Right forelimb (tissue), 1 donor: ENCODE results near the gene HCFC1R1.
A peak's percentile ranks its signal among the peaks of the same experiment; 100 is the strongest.

Experiments
- DNase-seq: peaks from one replicate; pipeline ENCODE4 v3.0.0-alpha.2; 2018

Gene HCFC1R1

DNA sequence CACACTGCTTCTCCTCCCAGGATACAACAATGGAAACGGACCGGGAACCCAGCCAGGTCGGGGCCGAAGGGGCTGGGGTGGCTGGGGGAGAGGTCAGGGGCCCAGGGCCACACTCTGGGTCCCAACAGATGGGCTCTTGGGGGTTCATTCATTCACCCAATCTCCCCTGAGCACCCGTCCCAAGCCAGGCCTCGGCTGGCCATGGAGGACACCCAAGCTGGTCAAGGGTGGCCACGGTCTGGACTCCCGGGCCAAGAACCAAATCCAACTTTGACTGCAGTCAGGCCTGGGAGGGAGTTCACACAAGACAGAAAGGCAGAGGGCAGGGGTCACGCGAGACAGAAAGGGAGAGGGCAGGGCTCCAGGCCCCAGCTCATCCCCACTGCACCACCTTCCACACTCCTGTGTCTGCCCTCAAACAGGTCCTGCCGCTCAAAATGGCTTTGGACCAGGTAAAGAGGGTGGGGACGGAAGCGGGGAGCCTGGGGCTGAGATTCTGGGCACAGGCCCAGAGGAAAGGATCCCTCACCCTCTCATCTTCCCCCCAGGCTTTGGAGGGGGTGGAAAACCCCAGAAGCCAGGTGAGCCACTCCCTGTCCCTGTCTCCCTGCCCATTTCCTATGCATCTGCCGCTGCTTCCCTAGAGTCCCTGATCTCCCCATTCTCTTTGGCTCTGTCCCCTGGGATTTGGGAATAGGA is 31.2 kb downstream of the HCFC1R1 start:
- no peak for DNase-seq

DNA sequence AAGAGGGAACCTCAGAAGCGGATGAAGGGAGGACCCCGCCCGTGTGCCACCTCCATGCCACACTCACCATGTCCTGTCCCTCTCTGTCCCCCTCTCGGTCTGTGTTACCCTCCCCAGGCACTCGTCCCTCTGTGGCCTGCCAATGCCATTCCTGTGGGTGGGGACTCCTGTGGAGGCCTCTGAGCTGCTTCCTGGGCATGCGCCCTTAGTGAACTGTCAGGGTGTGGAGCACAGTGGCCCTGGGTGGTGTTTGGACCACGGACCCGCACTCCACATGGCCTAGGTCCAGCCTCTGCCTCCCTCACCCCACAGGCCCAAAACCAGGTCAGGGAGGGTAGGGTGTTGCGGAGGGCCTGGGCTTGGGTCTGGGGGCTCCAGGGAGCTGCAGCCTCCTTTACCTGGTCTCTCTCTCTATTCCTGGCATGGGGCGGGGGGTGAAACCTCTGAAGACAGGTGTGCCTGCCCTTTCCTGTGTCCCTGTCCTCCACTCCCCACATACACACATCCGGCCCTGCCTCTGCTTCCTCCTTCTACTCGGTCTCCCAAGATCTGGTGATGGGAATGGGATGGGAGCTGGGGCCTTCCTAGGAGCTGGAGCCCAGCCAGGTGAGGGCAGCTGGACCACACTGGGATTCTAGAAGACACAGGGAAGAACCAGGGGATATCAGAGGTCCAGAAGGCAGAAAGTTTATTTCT is 32.0 kb downstream of the HCFC1R1 start:
- DNase-seq = no peak

DNA sequence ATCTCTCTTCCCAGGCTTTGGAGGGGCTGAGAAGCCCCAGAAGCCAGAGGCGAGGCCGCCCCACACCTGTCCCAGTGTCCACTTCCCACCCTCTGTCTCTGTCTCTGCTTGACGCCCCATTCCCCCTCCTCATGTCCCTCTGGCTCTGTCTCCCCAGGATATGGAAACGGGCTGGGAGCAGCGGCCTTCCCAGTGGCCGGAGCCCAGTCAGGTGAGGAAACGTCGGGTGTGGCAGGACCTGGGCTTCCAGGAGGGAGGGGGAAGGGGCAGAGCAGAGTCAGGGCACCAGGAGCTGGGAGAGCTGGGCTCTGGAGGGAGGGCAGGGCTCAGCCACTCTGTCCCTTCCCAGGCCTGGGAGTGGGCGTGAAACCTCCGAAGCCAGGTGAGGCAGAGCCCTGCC is 32.9 kb downstream of the HCFC1R1 start:
- DNase-seq = no peak

DNA sequence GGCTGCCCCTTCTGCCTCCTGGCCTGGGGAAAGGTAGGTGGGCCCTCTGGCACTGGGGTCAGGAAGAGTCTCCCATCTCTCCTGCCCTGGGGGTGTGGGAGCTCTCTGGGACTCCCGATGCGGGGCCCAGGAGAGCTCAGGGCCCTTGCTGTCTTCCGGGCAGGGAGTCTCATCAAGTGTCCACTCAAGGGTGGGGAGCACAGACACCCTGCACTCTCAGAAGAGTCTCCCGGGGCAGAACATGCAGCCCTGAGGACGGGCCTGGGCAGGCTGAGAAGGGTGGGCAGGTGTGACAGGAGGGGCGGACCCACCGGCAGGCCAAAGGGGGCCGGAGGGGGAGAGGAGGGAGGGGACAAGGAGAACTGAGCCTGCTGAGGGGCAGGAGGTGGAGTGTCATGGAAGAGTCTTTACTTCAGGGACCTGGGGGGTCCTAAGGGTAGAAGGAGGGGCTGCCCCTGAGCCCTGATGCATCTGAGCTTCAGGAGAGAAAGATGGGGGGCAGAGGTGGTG is 35.1 kb downstream of the HCFC1R1 start:
- DNase-seq = no peak

DNA sequence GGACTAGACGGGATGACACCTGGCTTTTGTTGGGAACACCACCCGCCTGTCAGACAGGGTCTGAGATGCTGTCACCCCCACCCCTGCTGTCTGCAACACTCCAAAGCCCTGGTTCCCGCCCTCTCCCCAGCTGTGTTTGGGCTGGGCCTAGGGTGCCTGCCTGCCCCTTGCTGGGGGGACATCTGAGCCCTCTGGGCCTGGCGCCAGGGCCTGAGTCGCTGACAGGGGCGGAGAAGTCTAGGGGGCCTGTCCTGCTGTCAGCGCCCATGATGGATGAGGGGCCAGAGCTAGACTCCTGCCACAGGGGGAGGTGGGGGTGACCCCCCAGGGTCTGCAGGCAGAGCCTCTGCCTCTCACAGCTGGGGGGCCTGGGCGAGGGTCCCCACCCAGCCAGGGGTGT is 35.9 kb downstream of the HCFC1R1 start:
- DNase-seq = peak; percentile 70

DNA sequence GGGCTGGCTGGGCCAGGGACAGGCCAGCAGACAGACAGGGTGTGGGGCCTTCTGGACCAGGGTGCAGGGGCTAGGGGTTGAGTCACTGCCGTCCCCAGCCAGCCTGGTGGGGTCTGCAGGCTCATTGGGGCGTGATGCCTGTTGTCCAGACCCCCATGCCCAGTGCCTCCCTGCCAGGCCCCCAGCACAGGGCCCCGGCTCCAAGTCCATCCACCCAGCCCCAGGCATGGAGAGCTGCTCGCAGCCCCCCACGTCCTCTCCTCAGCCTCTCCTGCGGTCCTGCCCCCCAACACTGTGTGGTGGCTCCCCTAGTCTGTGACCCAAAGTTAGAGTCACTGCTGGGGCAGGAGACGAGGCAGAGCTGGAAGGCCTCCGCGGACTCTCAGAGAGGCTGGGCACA is 36.5 kb downstream of the HCFC1R1 start:
- DNase-seq = no peak

DNA sequence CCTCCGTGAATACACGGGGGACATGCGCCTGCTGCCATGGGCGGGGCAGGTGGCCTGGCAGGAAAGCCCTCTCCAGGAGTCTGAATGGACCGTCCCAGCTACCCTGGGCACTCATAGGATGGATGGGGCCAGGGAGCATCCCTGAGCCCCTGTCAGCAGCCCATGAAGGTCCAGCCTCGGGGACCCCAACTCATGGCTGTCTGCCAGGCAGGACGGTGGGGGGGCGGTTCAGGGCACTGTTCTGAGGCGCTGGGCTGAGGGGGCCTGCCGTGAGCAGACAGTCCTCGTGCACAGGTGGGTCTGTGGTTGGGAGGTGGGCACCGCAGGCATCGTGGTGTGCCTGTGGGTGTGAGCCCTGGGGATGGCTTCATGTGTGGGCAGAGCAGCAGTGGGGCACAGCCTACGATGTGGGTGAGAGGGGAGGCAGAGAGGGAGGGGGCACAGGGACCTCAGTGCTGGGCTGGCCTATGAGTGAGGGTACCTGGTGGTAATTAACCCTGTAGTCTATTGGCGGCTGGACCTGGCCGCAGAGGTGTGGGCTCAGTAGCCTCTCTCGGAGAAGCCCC is 37.0 kb downstream of the HCFC1R1 start:
- DNase-seq = no peak

DNA sequence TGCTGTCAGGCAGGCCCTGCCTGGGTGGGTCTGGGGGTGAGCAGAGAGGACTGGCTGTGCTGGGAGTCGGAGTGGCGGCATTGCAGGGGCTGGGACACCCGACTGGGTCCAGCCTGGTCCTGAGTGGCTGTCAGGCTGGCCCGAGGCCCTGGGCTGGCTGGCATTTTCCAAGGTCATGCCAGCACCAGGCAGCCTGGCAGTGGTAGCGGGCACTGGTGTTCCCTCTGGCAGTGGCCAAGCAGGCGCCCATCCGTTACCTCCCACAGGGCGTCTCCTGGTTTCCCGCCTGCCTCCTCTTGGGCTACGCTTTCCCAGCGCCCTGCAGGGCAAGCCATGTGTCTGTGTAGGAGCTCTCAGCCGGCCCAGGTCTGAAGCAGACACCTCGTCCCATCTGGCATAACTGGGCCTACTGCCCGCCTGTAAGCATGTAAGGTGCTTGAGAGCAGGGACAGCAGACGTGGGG is 37.8 kb downstream of the HCFC1R1 start:
- no peak for DNase-seq

DNA sequence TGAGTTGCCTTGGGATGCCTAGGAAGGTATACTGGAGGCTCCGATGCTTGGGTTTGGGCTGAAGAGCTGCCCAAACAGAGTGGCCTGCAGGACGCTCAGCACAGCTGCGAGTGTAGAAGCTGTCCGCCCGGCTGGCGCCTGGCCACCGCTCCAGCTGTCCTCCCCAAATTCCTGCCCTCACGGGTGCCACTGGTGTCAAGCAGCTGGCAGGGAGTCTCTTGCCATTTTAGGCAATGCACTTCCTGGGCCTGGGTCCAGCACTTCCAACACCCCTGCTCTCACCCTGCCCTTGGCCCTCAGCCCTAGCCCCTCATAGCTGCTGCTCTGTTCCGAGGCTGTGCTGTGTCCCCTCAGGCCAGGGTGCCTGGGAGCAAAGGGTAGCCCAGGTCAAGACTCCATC is 38.3 kb downstream of the HCFC1R1 start:
- DNase-seq = peak; percentile 78

DNA sequence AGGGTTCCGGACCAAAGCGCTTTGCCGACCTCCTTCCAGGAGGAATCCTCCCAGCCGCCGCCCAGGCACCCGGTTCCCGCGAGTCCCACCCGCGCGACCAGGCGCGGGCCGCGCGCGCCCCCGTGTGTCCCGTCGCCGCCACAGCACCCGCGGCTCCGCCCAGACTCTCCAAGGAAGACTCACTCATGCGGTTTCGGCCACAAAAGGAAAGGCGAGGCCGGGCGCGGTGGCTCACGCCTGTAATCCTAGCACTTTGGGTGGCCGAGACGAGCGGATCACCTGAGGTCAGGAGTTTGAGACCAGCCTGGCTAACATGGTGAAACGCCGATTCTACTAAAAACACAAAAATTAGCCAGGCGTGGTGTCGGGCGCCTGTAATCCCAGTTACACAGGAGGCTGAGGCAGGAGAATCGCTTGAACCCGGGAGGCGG is 40.0 kb downstream of the HCFC1R1 start:
- peak; percentile 88 for DNase-seq

DNA sequence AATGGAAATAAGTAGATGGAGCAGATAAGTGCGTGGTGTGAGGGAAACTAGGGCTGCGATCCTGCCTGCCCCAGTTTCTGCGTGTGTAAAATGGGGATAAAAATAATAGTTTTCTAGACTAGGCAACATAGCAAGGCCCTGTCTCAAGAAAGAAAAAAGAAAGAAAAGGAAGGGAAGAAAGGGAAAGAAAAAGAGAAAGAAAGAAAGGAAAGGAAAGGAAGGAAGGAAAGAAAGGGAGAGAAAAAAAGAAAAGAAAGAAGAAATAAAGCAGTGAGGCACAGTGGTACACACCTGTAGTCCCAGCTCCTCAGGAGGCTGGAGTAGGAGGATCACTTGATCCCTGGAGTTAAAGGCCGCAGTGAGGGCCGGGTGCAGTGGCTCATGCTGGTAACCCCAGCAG is 41.3 kb downstream of the HCFC1R1 start:
- DNase-seq = no peak

DNA sequence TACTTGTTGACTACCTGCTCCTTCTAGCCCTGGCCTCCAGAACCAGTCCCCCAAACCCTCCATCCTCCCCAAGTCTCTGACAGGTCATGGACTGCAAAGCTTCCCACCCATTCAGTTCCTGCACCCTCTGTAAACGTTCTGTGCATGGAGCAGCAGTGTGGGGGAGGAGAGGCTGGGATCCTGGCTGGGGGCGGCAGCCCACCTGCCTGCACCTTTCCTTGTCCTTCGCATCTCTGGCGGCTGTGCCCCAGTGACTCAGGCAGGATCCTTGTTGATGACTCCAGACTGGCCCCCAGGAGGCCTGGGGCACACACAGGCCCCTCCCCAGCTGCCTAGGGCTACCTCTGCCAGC is 41.9 kb downstream of the HCFC1R1 start:
- no peak for DNase-seq

DNA sequence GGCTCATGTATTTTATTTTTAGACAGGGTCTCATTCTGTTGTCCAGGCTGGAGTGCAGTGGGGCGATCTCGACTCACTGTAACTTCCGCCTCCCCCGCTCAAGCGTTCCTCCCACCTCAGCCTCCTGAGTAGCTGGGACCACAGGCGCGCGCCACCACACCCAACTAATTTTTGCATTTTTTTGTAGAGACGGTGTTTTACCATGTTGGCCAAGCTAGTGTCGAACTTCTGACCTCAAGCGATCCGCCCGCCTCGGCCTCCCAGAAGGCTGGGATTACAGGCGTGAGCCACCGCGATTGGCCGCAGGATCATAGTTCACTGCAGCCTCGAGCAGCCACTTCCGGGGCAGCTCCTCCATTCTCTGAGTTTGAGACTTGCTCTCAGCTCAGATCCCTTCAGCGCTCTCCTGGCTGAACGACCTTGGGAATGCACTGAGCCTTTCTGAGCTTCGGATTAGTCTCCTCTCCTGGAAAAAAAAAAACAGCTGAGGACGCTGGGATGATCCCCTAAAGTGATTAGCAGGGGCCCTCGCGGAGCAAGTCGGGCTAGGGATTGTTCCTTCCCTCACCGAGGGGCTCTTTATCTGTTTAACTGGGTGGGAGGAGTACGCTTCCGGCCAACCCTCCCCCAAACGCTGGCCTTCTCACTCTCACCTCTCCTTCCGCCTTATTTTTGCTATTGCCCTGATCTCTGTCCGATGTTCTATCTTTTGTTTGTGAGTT is 42.4 kb downstream of the HCFC1R1 start:
- no peak for DNase-seq

DNA sequence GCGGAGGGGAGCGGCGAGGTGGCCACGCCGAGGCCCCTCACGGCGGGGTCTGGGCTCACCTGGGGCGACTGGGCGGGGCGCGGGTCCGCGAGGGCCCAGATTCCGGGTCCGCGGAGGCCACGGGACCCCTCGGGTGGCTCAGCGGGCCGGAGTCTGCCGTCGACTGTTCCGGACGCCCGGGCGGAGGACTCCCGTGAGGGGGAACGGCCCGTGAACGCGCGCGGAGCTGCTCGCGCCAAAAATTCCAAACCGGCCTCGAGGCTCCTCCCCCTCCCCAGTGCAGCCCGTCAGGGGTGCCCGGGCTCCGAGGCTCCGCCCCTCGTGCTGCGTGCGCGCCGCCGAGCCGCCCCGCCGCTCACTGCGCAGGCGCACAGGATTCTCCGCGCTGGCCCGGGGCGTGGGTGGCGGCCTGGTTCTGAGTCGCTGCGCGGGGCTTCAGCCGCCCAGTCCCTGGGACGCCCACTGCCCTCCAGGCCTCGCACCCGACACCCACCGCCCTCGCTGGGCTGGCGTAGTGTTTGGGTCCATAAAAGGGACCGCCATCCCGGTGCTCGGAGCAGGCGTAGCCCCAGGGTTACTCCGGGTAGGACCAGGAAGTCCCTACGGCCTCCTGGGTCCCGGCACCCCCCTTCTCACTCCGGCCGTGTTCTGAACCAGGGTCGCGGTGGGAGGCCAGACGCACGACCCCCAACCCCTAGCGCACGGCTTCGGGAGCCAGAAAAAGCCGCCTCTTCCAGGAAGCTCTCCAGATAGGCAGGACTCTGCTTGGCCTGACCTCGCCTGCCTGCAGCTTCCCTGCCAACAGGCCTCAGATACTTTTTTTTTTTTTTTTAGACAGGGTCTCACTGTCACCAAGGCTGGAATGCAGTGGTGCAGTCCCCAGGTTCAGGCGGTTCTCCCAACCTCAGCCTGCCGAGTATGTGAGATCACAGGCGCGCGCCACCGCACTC is 43.2 kb downstream of the HCFC1R1 start, which contains the start of gene PKMYT1:
TSS of gene PKMYT1 (minus strand) at position 220 of the 950 bp plus-strand sequence. CDS start 789 bp downstream, outside the sequence.
- peak; percentile 94 for DNase-seq

DNA sequence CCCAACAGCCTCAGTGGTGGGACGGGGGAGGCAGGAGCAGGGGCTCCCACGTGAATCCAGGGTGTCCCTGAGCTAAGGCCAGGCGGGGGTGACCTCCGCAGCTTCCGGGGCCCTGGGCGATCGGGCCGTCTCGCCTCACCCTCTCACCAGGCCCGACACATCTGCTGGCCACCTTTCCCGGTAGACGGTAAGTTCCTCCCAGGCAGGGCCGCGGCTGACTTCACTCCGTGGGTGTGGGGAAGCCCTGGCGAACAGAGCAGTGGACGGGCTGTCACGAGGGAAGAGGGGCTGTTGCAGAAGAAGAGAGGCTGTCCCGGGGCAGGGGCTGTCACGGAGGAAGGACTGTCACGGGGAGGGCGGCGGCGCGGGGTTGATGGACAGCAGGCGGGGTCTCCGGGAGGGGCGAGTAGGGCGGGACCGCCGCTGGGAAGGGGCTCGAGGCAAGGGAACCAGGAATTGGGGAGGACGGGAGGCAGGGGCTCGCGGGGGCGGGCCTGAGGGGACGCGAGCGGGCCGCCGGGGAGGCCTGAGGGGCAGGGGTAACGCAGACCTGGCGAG is 44.0 kb downstream of the HCFC1R1 start:
- DNase-seq = no peak

DNA sequence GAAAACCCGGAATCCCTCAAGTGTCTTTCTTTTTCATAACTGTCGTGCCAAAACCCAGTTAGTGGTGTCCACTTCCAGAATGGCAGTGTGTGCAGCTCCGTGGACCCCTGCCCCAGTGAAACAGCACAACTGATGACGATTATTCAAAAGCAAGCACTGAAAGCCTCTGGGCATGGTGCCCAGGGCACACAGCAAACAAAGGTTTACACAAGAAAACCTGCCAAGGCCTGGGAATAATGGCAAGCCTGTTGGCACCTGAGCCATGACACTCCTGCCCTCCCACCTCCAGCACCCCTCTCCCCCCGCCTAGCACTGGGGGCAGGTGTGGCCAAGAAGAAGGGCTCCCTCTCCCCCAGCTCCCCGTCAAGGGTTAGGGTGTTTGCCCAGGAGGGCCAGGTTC is 46.3 kb downstream of the HCFC1R1 start:
- no peak for DNase-seq

DNA sequence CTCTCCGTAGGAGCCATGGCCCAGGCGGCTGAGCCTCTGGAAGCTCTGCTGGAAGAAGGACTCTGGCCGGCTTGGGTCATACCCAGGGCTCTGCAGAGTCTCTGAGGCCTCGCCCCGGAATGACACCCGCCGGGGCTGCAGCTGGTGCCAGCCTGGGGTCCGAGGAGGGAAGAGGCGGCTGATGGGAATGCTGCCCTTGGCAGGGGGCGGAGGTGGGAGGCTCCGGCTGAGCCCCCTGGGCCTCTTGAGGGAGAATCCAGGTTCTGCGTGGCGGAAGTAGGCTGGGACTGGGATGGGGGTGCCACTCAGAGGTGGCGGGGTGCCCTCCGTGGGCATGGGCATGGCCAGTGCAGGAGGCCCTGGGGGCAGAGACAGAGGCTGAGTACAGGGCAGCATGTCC is 47.1 kb downstream of the HCFC1R1 start:
- no peak for DNase-seq

DNA sequence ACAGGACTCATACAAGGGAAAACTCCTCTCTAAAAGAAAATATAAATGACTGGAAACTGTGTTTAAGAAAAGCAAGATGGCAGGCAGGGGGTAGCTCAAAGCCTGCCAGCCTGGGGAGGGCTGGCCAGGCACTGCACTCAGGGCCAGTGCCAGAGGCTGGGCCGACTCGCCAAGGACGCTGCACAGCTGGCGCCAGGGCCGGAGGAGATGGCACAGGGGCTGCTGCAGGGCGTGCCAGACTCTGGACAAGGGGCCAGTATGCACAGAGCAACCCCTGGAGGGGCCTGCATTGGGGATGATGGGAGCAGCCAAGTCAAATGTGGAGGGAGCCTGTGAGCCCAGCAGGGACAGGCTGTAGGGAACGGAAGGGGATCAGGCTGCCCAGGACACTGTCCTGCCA is 47.5 kb downstream of the HCFC1R1 start:
- DNase-seq = no peak

DNA sequence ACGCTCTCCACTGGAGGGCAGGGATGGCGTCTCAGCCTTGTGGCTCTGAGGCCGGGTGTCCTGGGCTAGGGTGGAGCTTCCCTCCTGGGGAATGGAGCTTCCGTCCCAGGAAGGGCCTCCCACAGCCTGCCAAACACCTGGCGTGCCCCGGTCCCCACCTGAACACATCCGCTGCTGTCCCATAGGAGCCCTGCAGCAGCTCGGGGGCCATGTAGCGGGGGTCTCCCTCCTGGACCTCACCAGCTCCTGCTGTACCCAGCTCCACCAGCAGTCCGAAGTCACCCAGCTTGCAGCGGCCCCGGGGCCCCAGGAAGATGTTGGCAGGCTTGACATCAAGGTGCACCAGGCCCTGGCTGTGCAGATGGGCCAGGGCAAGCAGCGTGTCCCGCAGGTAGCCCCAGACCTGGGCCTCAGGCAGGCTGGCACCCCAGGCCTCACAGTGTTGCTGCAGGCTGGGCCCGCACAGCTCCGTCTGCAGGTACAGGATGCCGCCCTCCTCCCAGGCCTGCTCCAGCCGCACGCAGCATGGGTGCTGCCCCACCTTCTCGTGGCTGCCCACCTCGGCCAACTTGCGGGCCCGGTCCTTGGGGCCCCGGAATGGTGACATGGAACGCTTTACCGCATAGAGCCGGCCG is 48.5 kb downstream of the HCFC1R1 start:
- DNase-seq = no peak

DNA sequence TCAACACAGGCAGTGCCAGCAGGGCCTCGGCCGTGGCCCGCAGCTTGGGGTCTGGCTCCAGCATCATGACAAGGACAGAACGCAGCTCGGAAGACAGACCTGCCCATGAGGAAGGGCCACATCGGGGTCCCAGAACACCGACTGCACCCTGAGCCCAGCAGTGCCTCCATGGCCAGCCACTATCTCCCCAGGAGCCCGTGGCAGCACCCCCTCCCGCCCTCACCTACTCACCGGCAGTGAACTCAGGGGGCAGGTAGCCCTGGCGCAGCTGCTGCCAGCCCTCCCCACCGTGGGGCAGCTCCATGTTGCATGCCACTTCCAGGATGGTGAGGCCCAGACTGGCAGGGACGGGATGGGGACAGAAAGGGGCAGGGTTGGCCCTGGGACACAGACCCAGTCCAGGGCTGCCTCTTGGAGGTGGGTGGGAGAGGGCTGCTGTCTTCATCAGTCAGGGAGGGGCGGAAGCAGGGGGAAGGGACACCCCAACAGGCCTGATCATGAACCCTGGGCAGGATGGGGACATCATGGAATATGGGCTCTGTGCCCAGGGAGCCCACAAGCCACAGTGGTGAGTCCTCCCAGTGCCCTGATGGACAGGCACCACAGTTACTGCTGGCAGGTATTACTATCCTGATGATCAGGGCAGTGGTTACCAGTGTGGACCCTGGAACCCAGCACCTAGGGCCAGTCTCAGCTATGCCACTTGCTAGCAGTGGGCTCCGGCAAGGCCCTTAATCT is 49.3 kb downstream of the HCFC1R1 start:
- no peak for DNase-seq
